ENCODE data around the gene TGFBR1. TPM values are rescaled to one million over a fixed set of nuclear protein-coding genes. Genes with fewer than 3 reads are reported as not detected.

The TGFBR1 gene
- 29.0 and 42.8 TPM in 2 replicates for total RNA-seq

GRCh38 chr9:99104459-99105151, at the start of gene TGFBR1:
Gene TGFBR1 (plus strand): TSS chr9:99105113. CDS start chr9:99105206, 93 bp downstream.
- no peak for TF ChIP-seq CTCF (conservative IDR thresholded peaks at IDR 0.05; ENCODE audit: low read depth, low read length)
- DNase-seq (ENCODE audit: low read depth) = no peak
- peak within 1 kb of the TSS; percentile 70 for H3K4me3 ChIP-seq (ENCODE audit: low read depth, low read length)

- TF ChIP-seq CTCF (conservative IDR thresholded peaks at IDR 0.05; ENCODE audit: low read depth, low read length) = no peak
- no peak overlapping the region for H3K4me3 ChIP-seq (ENCODE audit: low read depth, low read length)
- DNase-seq (ENCODE audit: low read depth) = no peak
Measured at GRCh38 chr9:99055384-99055783, 49.5 kb upstream of the TGFBR1 start.

GRCh38 chr9:99056186-99056585, 48.7 kb upstream of the TGFBR1 start:
- TF ChIP-seq CTCF (conservative IDR thresholded peaks at IDR 0.05; ENCODE audit: low read depth, low read length) = no peak
- no peak for DNase-seq (ENCODE audit: low read depth)
- no peak overlapping the region for H3K4me3 ChIP-seq (ENCODE audit: low read depth, low read length)

- no peak overlapping the region for H3K4me3 ChIP-seq (ENCODE audit: low read depth, low read length)
- no peak for DNase-seq (ENCODE audit: low read depth)
- TF ChIP-seq CTCF (conservative IDR thresholded peaks at IDR 0.05; ENCODE audit: low read depth, low read length) = no peak
Measured at GRCh38 chr9:99056886-99057664, 47.8 kb upstream of the TGFBR1 start.

- no peak for DNase-seq (ENCODE audit: low read depth)
- no peak for TF ChIP-seq CTCF (conservative IDR thresholded peaks at IDR 0.05; ENCODE audit: low read depth, low read length)
- no peak overlapping the region for H3K4me3 ChIP-seq (ENCODE audit: low read depth, low read length)
Measured at GRCh38 chr9:99057665-99058625, 47.0 kb upstream of the TGFBR1 start.

GRCh38 chr9:99058964-99059921, 45.7 kb upstream of the TGFBR1 start:
- no peak overlapping the region for H3K4me3 ChIP-seq (ENCODE audit: low read depth, low read length)
- TF ChIP-seq CTCF (conservative IDR thresholded peaks at IDR 0.05; ENCODE audit: low read depth, low read length) = no peak
- DNase-seq (ENCODE audit: low read depth) = no peak

Measured in epithelial cell of proximal tubule (primary cell).